Tongue (tissue), 2 donors: ENCODE results near the gene NTM. TPM values are rescaled to one million over a fixed set of nuclear protein-coding genes. Genes with fewer than 3 reads are reported as not detected.
A peak's percentile ranks its signal among the peaks of the same experiment; 100 is the strongest.
"Not testable (repeated sequence)": the region's sequence is repeated elsewhere in the genome, so short reads cannot be mapped to it uniquely, and the experiment has no call there.

Source experiments
- DNase-seq: peaks from one replicate; pipeline ENCODE4 v3.0.0-alpha.2; 2015
- total RNA-seq: library from RNA; depleted of rRNA; stranded (reverse); fragments of >200 nt; gene quantifications from one replicate; pipeline ENCODE4 v1.2.3, GENCODE V29; 2014

NTM gene
- total RNA-seq, 1 donor from 2014 or later = 12.1 TPM

- peak; percentile 35 for DNase-seq
Observed at GRCh38 chr11:131668500-131669400, 298.3 kb downstream of the NTM start.

- DNase-seq = no peak
Observed at GRCh38 chr11:131669401-131669780, 299.0 kb downstream of the NTM start.

GRCh38 chr11:131670876-131671275, 300.5 kb downstream of the NTM start:
- no peak for DNase-seq

- no peak for DNase-seq
Observed at GRCh38 chr11:131671320-131671719, 300.9 kb downstream of the NTM start.

GRCh38 chr11:131671734-131672133, 301.3 kb downstream of the NTM start:
- DNase-seq = peak; percentile 37

- DNase-seq = no peak
Observed at GRCh38 chr11:131672191-131672590, 301.8 kb downstream of the NTM start.

GRCh38 chr11:131674051-131674755, 303.8 kb downstream of the NTM start:
- peak; percentile 92 for DNase-seq

GRCh38 chr11:131675121-131675888, 304.9 kb downstream of the NTM start:
- DNase-seq = no peak

- DNase-seq = no peak
Observed at GRCh38 chr11:131677828-131678470, 307.5 kb downstream of the NTM start.

GRCh38 chr11:131678658-131679340, 308.4 kb downstream of the NTM start:
- no peak for DNase-seq

GRCh38 chr11:131680448-131680847, 310.0 kb downstream of the NTM start:
- DNase-seq = not testable (repeated sequence)

GRCh38 chr11:131681920-131682319, 311.5 kb downstream of the NTM start:
- DNase-seq = no peak

- no peak for DNase-seq
Observed at GRCh38 chr11:131682373-131683015, 312.1 kb downstream of the NTM start.

- DNase-seq = no peak
Observed at GRCh38 chr11:131683131-131683530, 312.7 kb downstream of the NTM start.

- DNase-seq = no peak
Observed at GRCh38 chr11:131683666-131684065, 313.3 kb downstream of the NTM start.

- no peak for DNase-seq
Observed at GRCh38 chr11:131684111-131685060, 314.0 kb downstream of the NTM start.

- no peak for DNase-seq
Observed at GRCh38 chr11:131685206-131685605, 314.8 kb downstream of the NTM start.

- DNase-seq = no peak
Observed at GRCh38 chr11:131685906-131686305, 315.5 kb downstream of the NTM start.

- DNase-seq = no peak
Observed at GRCh38 chr11:131686836-131687235, 316.4 kb downstream of the NTM start.
